Measurements from ENCODE around the gene ROMO1. TPM values are rescaled to one million over a fixed set of nuclear protein-coding genes. Genes with fewer than 3 reads are reported as not detected.
A peak's percentile ranks its signal among the peaks of the same experiment; 100 is the strongest.
"Not testable (repeated sequence)": the region's sequence is repeated elsewhere in the genome, so short reads cannot be mapped to it uniquely, and the experiment has no call there.

The ROMO1 gene
- total RNA-seq, 2 experiments from 2014 or later = 96.9 to 112 TPM

DNA sequence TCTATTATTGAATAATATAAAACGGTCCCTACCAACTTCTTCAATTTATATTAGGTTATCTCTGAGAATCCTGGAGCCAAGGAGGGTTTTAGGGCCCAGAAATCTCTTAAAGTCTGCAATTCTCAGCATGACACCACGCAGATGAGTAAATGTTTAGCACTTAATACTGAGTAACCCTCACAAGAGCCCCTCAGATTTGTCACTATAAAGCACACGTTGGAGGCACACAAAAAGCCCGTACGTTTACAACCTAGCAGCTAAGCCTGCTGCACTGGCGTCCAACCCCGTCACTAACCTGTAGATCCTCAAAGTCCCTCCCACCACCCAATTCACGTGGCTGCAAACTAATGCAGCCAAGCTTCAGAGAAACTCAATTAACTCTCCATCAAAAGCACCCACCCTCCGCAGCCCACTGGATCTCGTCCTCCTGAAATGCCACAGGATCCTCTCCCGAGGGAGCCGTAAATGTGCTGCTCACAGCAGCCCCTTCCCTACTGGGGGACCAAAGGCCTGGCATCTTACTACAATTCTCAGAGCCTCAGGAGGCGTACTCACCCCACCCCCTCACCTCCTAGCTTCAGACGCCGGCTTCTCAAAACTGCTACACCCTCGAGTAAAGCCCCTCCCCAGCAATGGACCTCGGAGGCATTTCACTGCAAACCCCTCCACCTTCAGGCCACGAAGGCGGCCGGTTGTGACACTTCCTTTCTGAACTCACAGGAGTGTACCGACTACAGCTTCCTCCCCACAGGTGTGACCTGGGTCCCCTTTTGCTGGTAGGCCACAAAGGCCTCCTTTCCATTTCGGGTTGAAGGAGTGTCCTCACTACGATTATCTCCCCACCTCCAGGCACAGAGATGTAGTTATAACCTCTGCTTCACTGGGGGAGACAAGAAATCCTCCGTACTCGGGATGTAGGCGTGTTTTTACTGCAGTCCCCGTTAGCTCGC, 35.4 kb upstream of the ROMO1 start:
- peaks cover 40% of the 10 kb centered on the region for H3K4me1 Mint-ChIP-seq
- peak overlapping the region; percentile 79 for H3K4me3 Mint-ChIP-seq
- ATAC-seq (ENCODE audit: low read depth) = peak; percentile 63
- H3K9me3 Mint-ChIP-seq = no peaks in the 10 kb centered on the region
- DNase-seq = peak; percentile 70
- H3K36me3 Mint-ChIP-seq = peaks cover 27% of the 10 kb centered on the region
- H3K27me3 Mint-ChIP-seq = no peaks in the 10 kb centered on the region
- POLR2A ChIA-PET = interaction anchor here (0.5 to 4.8 kb wide), 15 partner anchors 11 to 941 kb away, joined by 3 to 68 read pairs (median 6); partner anchors contain the start of genes CEP250, NFS1, RBM39 and ROMO1
- peak overlapping the region; percentile 99 for H3K27ac Mint-ChIP-seq

DNA sequence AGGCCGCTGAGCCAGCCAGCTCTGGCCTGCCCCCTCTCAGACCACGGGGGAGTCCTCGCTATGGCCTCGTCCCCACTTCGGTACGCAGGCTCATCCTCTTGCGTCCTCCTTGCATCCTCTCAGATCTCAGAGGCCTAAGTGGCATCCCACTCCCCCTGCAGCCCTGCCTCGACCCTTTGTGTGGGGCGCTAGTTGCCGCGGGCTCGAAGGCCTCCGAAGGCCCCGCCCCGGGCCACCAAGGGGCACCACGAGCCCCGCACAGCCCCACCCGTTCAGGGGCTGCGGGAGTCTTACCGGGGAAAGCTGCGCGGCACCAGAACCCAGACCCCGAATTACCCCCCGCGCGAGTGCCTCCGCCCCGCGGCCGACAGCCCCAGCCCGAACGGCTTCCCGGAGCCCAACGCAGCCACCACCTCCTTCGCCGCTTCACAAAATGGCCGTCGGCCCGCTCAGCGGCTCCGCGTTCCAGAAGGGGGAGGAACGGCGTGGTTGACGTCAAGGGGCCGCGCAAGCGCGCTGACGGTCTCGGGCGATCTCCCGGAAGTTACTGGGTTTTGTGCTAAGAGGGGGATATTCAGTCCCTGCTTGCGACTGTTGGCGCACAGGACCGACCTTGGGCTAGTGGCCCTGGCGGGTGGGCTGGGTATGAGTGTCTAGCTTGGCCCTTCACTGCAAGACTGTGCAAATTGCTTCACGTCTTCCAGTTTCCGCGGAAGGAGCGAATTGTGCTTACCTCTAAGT, 34.6 kb upstream of the ROMO1 start, which contains the start of the genes CPNE1 and RBM12:
TSS of gene CPNE1 (minus strand) at position 435 of the 741 bp plus-strand sequence. CDS start 31,977 bp downstream, outside the sequence.
TSS of gene RBM12 (minus strand) at position 435 of the 741 bp plus-strand sequence. CDS start 9,578 bp downstream, outside the sequence.
- Mint-ChIP-seq H3K4me3 (peak within 1 kb of the TSS; percentile 79), H3K27me3 (no peaks in the 10 kb centered on the region), H3K4me1 (peaks cover 35% of the 10 kb centered on the region), H3K27ac (peak within 1 kb of the TSS; percentile 99), H3K36me3 (peaks cover 30% of the 10 kb centered on the region), H3K9me3 (no peaks in the 10 kb centered on the region)
- ATAC-seq (ENCODE audit: low read depth) = peak; percentile 82
- DNase-seq = peak; percentile 96
- POLR2A ChIA-PET = interaction anchor here (0.5 to 4.8 kb wide), 16 partner anchors 12 to 429 kb away, joined by 3 to 68 read pairs (median 6); partner anchors contain the start of genes CEP250, ERGIC3, NFS1 and PHF20

GRCh38 chr20:35665949-35666288, 33.3 kb upstream of the ROMO1 start:
- POLR2A ChIA-PET = interaction anchor here (0.8 to 4.8 kb wide), 6 partner anchors 12 to 288 kb away, joined by 3 to 68 read pairs (median 4); partner anchors contain the start of genes RBM39, SCAND1 and SPAG4
- DNase-seq (no peak), ATAC-seq (ENCODE audit: low read depth) (no peak)
- Mint-ChIP-seq H3K4me3 (no peak overlapping the region), H3K36me3 (peaks cover 28% of the 10 kb centered on the region), H3K27me3 (no peaks in the 10 kb centered on the region), H3K9me3 (no peaks in the 10 kb centered on the region), H3K27ac (no peak overlapping the region), H3K4me1 (peaks cover 22% of the 10 kb centered on the region)

- Mint-ChIP-seq H3K27ac (no peak overlapping the region), H3K4me1 (peaks cover 1% of the 10 kb centered on the region), H3K9me3 (no peaks in the 10 kb centered on the region), H3K27me3 (no peaks in the 10 kb centered on the region), H3K36me3 (peaks cover 19% of the 10 kb centered on the region), H3K4me3 (no peak overlapping the region)
- POLR2A ChIA-PET = interaction anchor here (1.3 to 1.6 kb wide), 2 partner anchors 8 to 71 kb away, joined by 3 read pairs; no protein-coding TSS in a partner anchor
- DNase-seq (no peak), ATAC-seq (ENCODE audit: low read depth) (no peak)
These were observed 30.0 kb upstream of the ROMO1 start for GRCh38 chr20:35669221-35669620.

- peaks cover 1% of the 10 kb centered on the region for H3K4me1 Mint-ChIP-seq
- DNase-seq = no peak
- H3K27ac Mint-ChIP-seq = no peak overlapping the region
- H3K36me3 Mint-ChIP-seq = peaks cover 19% of the 10 kb centered on the region
- H3K27me3 Mint-ChIP-seq = no peaks in the 10 kb centered on the region
- no peak for ATAC-seq (ENCODE audit: low read depth)
- H3K9me3 Mint-ChIP-seq = no peaks in the 10 kb centered on the region
- H3K4me3 Mint-ChIP-seq = no peak overlapping the region
- POLR2A ChIA-PET = interaction anchor here (1.3 to 1.6 kb wide), 2 partner anchors 9 to 70 kb away, joined by 3 read pairs; no protein-coding TSS in a partner anchor
These were observed 29.5 kb upstream of the ROMO1 start for GRCh38 chr20:35669681-35670080.

DNA sequence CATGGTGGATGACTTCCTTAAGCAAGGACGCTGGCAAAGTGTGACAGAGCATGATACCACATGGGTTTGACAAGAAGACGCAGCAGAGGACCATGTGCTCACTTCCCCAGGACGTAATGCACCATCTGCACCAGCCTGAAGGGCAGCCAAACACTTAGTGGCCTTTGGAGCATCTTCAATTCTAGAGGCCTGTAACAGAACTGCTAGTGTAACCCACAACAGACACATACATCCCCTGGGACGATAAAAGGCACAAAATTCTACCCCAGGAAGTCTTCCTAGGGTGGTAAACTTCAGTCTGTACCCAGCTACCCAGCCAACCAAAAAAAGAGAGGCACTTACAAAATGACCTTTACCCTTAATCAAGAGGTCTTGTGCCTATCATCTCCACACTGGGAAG, 25.3 kb upstream of the ROMO1 start:
- H3K9me3 Mint-ChIP-seq = no peaks in the 10 kb centered on the region
- no peaks in the 10 kb centered on the region for H3K4me1 Mint-ChIP-seq
- no peak overlapping the region for H3K4me3 Mint-ChIP-seq
- POLR2A ChIA-PET = no interaction called here
- ATAC-seq (ENCODE audit: low read depth) (no peak), DNase-seq (no peak)
- H3K27me3 Mint-ChIP-seq = no peaks in the 10 kb centered on the region
- H3K27ac Mint-ChIP-seq = no peak overlapping the region
- H3K36me3 Mint-ChIP-seq = peaks cover 11% of the 10 kb centered on the region

DNA sequence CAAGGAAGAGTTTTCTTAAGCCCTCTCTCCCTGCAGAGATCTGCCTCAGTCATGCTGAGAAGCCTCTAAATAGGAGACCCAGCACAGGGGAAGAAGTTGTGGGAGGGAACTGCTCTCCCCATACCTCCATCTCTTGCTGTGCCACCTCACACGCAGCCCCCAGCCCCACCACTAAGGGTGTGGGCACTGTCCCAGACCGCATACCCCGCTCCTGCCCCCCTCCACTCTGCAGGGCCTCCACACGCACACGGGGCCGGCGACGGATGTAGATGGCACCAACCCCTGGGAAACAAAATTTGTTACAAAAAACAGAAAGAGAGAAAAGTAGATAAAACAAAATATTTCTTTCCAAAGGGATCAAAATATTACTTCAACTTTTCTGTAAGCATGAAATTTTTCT, 24.3 kb upstream of the ROMO1 start:
- H3K4me3 Mint-ChIP-seq = no peak overlapping the region

GRCh38 chr20:35680452-35681183, 18.6 kb upstream of the ROMO1 start:
- ATAC-seq (ENCODE audit: low read depth) (no peak), DNase-seq (no peak)
- Mint-ChIP-seq H3K27ac (no peak overlapping the region), H3K9me3 (no peaks in the 10 kb centered on the region), H3K27me3 (no peaks in the 10 kb centered on the region), H3K4me3 (no peak overlapping the region), H3K36me3 (peaks cover 4% of the 10 kb centered on the region), H3K4me1 (no peaks in the 10 kb centered on the region)
- POLR2A ChIA-PET = no interaction called here

More for the DNA sequence above, 24.3 kb upstream of the ROMO1 start:
- peaks cover 6% of the 10 kb centered on the region for H3K36me3 Mint-ChIP-seq
- no peaks in the 10 kb centered on the region for H3K27me3 Mint-ChIP-seq
- POLR2A ChIA-PET = no interaction called here
- no peak for DNase-seq
- no peak for ATAC-seq (ENCODE audit: low read depth)
- H3K9me3 Mint-ChIP-seq = no peaks in the 10 kb centered on the region
- H3K4me1 Mint-ChIP-seq = no peaks in the 10 kb centered on the region
- no peak overlapping the region for H3K27ac Mint-ChIP-seq

GRCh38 chr20:35681960-35682359, 17.2 kb upstream of the ROMO1 start:
- DNase-seq = no peak
- H3K9me3 Mint-ChIP-seq = no peaks in the 10 kb centered on the region
- H3K36me3 Mint-ChIP-seq = peaks cover 4% of the 10 kb centered on the region
- H3K27me3 Mint-ChIP-seq = no peaks in the 10 kb centered on the region
- H3K4me1 Mint-ChIP-seq = no peaks in the 10 kb centered on the region
- POLR2A ChIA-PET = no interaction called here
- H3K4me3 Mint-ChIP-seq = no peak overlapping the region
- no peak overlapping the region for H3K27ac Mint-ChIP-seq
- no peak for ATAC-seq (ENCODE audit: low read depth)

DNA sequence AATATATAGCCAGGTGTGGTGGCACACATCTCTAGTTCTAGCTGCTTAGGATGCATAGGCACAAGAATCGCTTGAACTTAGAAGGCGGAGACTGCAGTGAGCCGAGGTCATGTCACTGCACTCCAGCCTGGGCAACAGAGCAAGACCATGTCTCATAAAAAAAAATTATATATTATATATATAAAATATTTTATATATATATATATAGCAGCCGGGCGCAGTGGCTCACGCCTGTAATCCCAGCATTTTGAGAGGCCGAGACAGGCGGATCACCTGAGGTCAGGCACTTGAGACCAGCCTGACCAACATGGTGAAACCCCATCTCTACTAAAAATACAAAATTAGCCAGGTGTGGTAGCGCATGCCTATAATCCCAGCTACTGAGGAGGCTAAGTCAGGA, 13.8 kb upstream of the ROMO1 start:
- DNase-seq; H3K27ac Mint-ChIP-seq; H3K4me1 Mint-ChIP-seq; H3K4me3 Mint-ChIP-seq; POLR2A ChIA-PET; ATAC-seq (ENCODE audit: low read depth); H3K9me3 Mint-ChIP-seq; H3K27me3 Mint-ChIP-seq: not testable (repeated sequence)
- peaks cover 18% of the 10 kb centered on the region for H3K36me3 Mint-ChIP-seq

DNA sequence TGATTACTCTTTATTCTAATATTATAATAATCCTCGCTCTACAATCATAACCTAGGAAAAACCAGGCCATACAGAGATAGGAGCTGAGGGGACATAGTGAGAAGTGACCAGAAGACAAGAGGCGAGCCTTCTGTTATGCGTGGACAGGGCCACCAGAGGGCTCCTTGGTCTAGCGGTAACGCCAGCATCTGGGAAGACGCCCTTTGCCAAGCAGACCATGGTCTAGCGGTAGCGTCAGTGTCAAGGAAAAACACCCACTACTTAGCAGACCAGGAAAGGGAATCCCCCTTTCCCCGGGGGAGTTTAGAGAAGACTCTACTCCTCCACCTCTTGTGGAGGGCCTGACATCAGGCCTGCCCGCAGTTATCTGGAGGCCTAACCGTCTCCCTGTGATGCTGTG, 12.3 kb upstream of the ROMO1 start:
- not testable (repeated sequence) for H3K4me1 Mint-ChIP-seq; H3K27ac Mint-ChIP-seq; ATAC-seq (ENCODE audit: low read depth); DNase-seq; H3K9me3 Mint-ChIP-seq; H3K27me3 Mint-ChIP-seq; H3K4me3 Mint-ChIP-seq
- POLR2A ChIA-PET = interaction anchor here (0.6 kb wide), 1 partner anchor 8 kb away, joined by 3 read pairs; no protein-coding TSS in a partner anchor
- H3K36me3 Mint-ChIP-seq = peaks cover 19% of the 10 kb centered on the region

GRCh38 chr20:35690265-35690664, 8.9 kb upstream of the ROMO1 start:
- no peak overlapping the region for H3K27ac Mint-ChIP-seq
- no peak for DNase-seq
- H3K4me1 Mint-ChIP-seq = no peaks in the 10 kb centered on the region
- H3K27me3 Mint-ChIP-seq = no peaks in the 10 kb centered on the region
- H3K9me3 Mint-ChIP-seq = no peaks in the 10 kb centered on the region
- POLR2A ChIA-PET = interaction anchor here (1.0 kb wide), 1 partner anchor 11 kb away, joined by 3 read pairs; no protein-coding TSS in a partner anchor
- H3K36me3 Mint-ChIP-seq = peaks cover 21% of the 10 kb centered on the region
- no peak for ATAC-seq (ENCODE audit: low read depth)
- no peak overlapping the region for H3K4me3 Mint-ChIP-seq

All from activated naive CD8-positive, alpha-beta T cell treated with anti-CD3 and anti-CD28 coated beads, Interleukin-2, amount 10 ng/mL, durations not matched to agents 7 days and 5 days (primary cell).